Tibial nerve (tissue), 4 donors: ENCODE data around the gene DTYMK.

Experiments used
- EP300 ChIP-seq, 2 donors: sonication (generic); formaldehyde crosslinking; IDR thresholded peaks; one replicate each; pipeline ENCODE4 v1.6.1; 2017; ENCODE audit warnings: antibody characterized with exemption in 2 of 2, mild to moderate bottlenecking in 1 of 2
- POLR2A ChIP-seq, 2 donors: fragments of 450-650 bp; IDR thresholded peaks; one replicate each; pipeline ENCODE4 v1.6.1; 2017; ENCODE audit warnings: antibody characterized with exemption in 2 of 2, mild to moderate bottlenecking in 2 of 2, moderate library complexity in 2 of 2
- TF ChIP-seq, protein P1 (sequence below), 5 experiments: fragments of 200-600 bp in 3 of 5; fragments of 450-650 bp in 2 of 5; sonication (generic) in 3 of 5; IDR thresholded peaks; one replicate each; pipeline ENCODE4 v1.5.1; 2016 to 2019; ENCODE audit warnings: antibody characterized with exemption in 5 of 5, mild to moderate bottlenecking in 3 of 5, moderate library complexity in 2 of 5

DNA sequence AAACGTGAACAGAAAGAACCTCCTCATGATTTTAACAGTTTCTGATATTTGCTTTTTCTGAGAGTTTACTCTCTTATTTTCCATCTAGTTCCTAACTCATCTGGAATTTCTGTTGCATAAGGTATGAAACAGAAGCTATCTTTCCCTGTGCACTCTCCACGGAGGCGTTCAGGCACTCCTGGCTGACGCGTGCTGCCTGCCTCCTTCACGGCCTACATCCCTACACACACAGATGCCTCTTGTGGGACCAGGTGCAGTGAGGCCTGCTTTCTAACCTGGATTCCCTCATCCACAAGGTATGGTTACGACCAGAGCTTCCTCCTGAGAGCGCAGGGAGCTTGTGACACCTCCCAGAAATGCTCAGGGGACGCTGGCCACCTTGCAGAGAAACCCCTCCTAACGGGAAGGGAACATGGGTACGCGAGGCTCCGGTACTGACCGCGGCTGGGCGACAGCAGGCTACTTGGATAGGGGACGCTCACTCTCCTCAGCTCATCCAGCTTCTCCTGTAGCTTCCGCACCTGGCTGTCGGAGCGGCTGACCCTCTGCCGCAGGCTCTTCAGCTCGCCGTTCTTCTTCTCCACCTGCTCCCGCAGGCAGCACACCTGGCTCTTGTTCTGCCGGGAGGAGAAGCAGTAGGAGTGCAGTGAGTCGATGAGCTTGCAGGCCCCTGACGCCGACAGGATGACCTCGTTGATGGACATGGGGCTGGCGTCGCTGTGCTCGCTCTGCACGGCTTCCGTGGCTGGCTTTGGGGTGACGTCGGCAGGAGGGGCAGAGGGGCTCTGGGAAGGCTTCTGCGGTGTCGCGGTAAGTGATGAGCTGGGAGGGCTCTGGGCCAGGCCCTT lies 53.9 kb downstream of the DTYMK start:
- TF ChIP-seq, protein P1, sequence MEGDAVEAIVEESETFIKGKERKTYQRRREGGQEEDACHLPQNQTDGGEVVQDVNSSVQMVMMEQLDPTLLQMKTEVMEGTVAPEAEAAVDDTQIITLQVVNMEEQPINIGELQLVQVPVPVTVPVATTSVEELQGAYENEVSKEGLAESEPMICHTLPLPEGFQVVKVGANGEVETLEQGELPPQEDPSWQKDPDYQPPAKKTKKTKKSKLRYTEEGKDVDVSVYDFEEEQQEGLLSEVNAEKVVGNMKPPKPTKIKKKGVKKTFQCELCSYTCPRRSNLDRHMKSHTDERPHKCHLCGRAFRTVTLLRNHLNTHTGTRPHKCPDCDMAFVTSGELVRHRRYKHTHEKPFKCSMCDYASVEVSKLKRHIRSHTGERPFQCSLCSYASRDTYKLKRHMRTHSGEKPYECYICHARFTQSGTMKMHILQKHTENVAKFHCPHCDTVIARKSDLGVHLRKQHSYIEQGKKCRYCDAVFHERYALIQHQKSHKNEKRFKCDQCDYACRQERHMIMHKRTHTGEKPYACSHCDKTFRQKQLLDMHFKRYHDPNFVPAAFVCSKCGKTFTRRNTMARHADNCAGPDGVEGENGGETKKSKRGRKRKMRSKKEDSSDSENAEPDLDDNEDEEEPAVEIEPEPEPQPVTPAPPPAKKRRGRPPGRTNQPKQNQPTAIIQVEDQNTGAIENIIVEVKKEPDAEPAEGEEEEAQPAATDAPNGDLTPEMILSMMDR (IDR thresholded peaks at IDR 0.05), result no peak
- TF ChIP-seq EP300 (IDR thresholded peaks at IDR 0.05) (no peak), POLR2A (IDR thresholded peaks at IDR 0.05) (no peak)
